ENCODE results near the gene PYGB.

- TF ChIP-seq CTCF (IDR thresholded peaks at IDR 0.05) (no peak), POLR2A (IDR thresholded peaks at IDR 0.05) (no peak)
Observed at GRCh38 chr20:25230166-25230831, 17.6 kb upstream of the PYGB start.

All from prostate gland (tissue), 2 donors.